Rectal smooth muscle tissue (tissue), 1 donor: ENCODE results near the gene RPA3.

Source experiments
- H3K27ac ChIP-seq: one replicate; pipeline ENCODE4 v1.7.0; 2013; ENCODE audit warnings: low read depth, low read length, inconsistent platforms
- H3K27me3 ChIP-seq: one replicate; pipeline ENCODE4 v1.7.0; 2013; ENCODE audit warnings: low read length; ENCODE audit not compliant: control insufficient read depth, insufficient read depth
- H3K36me3 ChIP-seq: one replicate; pipeline ENCODE4 v1.7.0; 2013; ENCODE audit warnings: low read length; ENCODE audit not compliant: control insufficient read depth, insufficient read depth
- H3K4me1 ChIP-seq: one replicate; pipeline ENCODE4 v1.7.0; 2013; ENCODE audit warnings: low read length; ENCODE audit not compliant: control insufficient read depth, insufficient read depth
- H3K4me3 ChIP-seq: one replicate; pipeline ENCODE4 v1.7.0; 2013; ENCODE audit warnings: low read length
- H3K9ac ChIP-seq: one replicate; pipeline ENCODE4 v1.7.0; 2013; ENCODE audit warnings: low read length

Gene RPA3

DNA sequence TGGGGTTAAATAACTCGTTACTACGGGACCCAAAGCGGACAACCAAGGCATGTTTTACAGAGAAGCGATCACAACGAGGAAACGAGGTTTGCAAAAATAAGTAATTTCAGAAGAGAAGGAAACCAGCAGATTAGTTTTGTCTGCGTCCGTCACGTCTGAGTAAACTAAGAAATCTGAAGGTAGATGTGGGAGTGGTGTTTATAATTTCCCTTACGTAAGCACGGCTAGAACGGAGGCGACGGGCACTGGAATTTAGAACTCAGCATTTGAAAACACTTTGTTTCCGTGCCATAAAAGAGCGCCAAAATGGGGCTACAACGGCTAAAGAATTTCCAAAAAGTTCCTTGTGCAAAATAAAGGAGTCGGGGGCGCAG, 78.6 kb downstream of the RPA3 start:
- H3K4me1 ChIP-seq: peaks cover 5% of the 10 kb centered on the region
- H3K27ac ChIP-seq: peak overlapping the region; percentile 68
- H3K27me3 ChIP-seq: no peaks in the 10 kb centered on the region
- peak overlapping the region; percentile 83 for H3K4me3 ChIP-seq
- H3K36me3 ChIP-seq: peaks cover 2% of the 10 kb centered on the region
- H3K9ac ChIP-seq: peak overlapping the region; percentile 71

DNA sequence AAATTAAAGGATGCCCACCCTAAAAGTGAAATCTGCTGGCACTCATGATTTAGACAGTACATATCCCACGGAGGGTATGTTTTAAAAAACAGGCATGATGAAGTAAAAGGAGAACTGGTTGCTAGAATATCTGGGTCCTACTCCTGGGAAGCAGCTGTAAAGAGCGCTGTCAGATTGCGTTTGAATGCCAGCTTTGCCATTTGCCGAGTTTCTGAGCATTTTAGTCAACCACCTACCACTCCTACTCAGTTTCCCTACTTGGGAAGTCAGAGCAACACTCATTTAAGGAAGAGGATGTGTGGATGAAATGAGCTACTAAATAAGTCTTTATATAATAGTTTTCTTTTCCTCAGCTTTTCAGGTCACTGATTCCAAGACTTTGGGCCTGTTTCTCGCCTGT, 79.0 kb downstream of the RPA3 start:
- peak overlapping the region; percentile 83 for H3K4me3 ChIP-seq
- peaks cover 2% of the 10 kb centered on the region for H3K36me3 ChIP-seq
- H3K9ac ChIP-seq: peak overlapping the region; percentile 22
- H3K27ac ChIP-seq: peak overlapping the region; percentile 68
- H3K4me1 ChIP-seq: peaks cover 5% of the 10 kb centered on the region
- H3K27me3 ChIP-seq: no peaks in the 10 kb centered on the region

DNA sequence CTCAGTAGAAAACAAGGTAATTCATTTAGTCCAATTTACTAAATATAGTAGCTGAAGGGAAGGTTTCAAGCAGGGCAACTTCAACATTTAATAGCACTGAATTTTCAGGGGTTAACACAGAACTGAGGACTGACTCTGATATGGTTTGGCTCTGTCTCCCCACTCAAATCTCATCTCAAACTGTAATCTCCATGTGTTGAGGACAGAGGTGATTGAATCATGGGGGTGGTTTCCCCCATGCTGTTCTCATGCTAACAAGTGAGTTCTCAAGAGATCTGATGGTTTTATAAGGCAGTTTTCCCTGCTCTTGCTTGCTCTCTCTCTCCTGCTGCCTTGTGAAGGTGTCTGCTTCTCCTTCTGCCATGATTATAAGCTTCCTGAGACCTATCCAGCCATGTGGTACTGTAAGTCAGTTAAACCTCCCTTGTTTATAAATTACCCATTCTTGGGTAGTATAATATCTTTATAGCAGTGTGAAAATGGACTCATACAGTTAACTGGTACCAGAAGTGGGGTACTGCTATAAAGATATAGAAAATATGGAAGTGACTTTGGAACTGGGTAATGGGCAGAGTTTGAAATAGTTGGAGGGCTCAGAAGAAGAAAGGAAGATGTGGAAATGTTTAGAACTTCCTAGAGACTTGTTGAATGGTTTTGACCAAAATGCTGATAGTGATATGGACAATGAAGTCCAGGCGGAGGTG, 87.6 kb downstream of the RPA3 start:
- no peak overlapping the region for H3K9ac ChIP-seq
- H3K4me3 ChIP-seq: no peak overlapping the region
- no peaks in the 10 kb centered on the region for H3K4me1 ChIP-seq
- H3K27ac ChIP-seq: no peak overlapping the region
- peaks cover 2% of the 10 kb centered on the region for H3K36me3 ChIP-seq
- H3K27me3 ChIP-seq: no peaks in the 10 kb centered on the region

DNA sequence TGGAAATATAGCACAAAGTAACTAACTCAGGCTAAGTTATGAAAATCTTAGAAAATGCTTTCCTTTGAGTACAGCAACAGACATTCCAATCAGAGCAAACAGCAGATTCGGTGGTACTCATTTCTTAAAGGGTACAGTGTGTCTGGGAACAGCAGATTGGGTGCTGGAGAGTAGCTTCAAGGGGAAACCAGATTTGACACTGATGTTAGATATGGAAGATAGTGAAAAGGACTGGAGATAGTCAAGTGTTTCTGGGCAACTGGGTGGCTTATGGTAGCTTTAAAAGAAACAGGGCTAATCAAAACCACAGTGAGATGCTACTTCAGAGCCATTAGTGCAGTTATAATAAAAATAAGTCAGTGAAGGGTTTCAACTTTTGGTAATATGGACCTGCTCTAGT, 89.9 kb downstream of the RPA3 start:
- Histone ChIP-seq H3K9ac (no peak overlapping the region), H3K4me3 (no peak overlapping the region), H3K27ac (no peak overlapping the region), H3K27me3 (no peaks in the 10 kb centered on the region), H3K36me3 (no peaks in the 10 kb centered on the region), H3K4me1 (no peaks in the 10 kb centered on the region)

DNA sequence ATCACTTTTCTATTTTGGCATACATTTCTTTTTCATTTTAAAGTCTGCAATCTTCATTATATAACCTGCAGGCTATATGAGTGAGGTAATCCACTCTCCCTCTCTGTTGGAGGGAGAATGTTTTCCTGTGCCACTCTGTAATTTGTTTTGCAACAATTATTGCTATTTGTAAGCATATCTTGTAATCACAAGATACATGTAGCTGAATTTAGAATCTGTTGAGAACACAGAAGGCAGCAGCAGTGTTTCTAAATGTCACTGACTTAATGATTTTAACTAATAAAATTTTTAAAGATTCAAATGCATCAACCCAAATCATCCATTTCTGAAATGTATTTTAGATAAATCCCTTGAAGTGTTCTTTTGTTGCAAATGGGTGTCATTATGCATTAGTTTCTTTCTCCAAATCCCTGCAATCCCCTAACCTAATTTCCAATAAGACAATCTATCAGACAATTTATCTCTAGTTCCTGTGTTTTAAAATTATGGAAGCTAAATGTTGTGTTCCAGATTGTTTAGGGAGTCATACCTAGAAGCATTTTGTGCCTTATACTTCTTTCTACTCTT, 97.7 kb downstream of the RPA3 start:
- Histone ChIP-seq H3K9ac (no peak overlapping the region), H3K27me3 (no peaks in the 10 kb centered on the region), H3K4me1 (no peaks in the 10 kb centered on the region), H3K27ac (no peak overlapping the region), H3K36me3 (no peaks in the 10 kb centered on the region), H3K4me3 (no peak overlapping the region)

DNA sequence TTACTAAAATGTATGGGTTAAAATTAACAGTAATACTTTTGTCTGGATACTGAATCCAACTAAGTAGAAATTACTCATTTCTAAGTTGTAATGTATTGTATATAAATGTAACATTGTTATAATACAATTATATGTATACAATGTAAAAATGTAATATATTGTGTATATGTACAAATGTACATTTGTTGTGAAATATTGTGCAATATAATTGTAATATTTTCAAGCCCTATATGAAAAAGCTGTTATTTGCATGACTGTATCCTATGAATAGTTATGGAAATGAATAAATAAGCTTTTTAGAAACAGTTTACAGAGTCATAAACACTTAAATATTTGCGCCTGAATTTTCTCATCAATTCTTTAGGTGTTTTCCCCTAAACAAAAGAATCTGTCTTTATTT, 98.2 kb downstream of the RPA3 start:
- no peak overlapping the region for H3K9ac ChIP-seq
- H3K36me3 ChIP-seq: no peaks in the 10 kb centered on the region
- H3K4me3 ChIP-seq: no peak overlapping the region
- no peak overlapping the region for H3K27ac ChIP-seq
- no peaks in the 10 kb centered on the region for H3K4me1 ChIP-seq
- no peaks in the 10 kb centered on the region for H3K27me3 ChIP-seq

DNA sequence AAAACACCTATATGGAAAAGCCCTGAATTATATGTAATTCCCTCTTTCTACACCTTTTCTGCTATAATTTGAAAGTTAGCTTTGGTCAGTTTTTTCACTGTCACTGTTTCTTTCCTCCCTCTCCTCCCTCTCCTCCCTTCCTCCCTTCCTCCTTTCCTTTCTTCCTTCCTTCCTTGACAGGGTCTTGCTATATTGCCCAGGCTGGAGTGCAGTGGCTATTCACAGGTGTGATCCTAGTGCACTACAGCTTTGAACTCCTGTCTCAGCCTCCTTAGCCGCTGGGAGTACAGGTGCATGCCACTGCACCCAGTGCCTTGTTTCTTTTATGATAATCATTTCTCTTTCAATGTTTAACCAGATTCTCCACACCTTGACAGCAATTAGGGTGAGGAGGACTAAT, 100.0 kb downstream of the RPA3 start:
- Histone ChIP-seq H3K36me3 (no peaks in the 10 kb centered on the region), H3K9ac (no peak overlapping the region), H3K27me3 (no peaks in the 10 kb centered on the region), H3K27ac (no peak overlapping the region), H3K4me1 (no peaks in the 10 kb centered on the region), H3K4me3 (no peak overlapping the region)

DNA sequence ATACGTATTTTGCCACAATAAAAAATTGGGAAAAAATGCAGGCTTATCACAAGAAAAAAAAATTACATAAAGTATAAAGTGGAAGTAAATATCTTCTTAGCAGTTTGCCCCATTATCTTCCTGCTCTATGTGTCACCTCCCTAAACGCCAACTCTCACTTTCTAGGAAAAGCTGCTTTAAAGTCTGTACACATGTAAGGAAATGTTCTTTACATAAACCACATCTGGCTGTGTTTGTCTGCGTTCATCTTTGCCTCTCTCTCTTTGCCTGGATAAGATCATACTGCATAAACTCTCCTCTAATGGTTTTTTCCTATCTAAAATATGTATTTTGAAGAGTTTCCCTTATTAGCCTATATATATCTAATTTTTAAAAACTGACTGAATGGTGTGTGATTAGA, 100.9 kb downstream of the RPA3 start:
- Histone ChIP-seq H3K36me3 (no peaks in the 10 kb centered on the region), H3K27me3 (no peaks in the 10 kb centered on the region), H3K4me3 (no peak overlapping the region), H3K4me1 (no peaks in the 10 kb centered on the region), H3K27ac (no peak overlapping the region), H3K9ac (no peak overlapping the region)

DNA sequence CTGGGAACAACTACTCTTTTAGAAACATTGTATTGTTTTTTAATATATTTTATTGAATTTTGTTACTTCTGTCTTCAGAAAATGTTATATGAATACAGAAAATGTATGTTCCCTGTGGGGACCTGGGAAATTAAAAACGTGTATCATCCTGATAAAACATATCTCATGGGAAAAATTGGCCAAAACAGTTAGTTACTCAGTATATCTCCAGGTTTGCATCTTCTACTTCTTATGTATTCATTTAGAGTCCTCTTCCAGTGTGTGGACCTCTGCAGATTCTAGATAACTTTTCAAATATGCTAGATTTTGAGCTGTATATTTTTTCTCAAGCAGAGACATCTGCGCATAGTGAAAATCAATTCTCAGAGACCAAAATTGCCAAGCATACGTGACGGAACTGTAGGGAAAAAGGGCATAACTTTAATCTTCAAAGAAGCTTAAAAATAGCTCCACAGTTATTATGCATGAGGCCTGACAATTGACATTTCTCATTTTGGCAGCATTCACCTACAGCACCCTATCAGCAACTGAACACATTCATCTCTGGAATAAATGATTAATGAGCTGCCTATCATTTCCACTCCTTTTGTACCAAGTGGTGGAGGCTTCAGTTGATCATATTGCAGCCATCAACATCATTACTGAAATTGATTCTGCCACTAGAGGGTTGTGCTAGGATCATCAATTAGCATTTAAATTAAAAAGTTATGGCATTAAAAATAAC, 104.2 kb downstream of the RPA3 start:
- no peak overlapping the region for H3K4me3 ChIP-seq
- H3K27me3 ChIP-seq: no peaks in the 10 kb centered on the region
- no peaks in the 10 kb centered on the region for H3K36me3 ChIP-seq
- no peak overlapping the region for H3K27ac ChIP-seq
- no peaks in the 10 kb centered on the region for H3K4me1 ChIP-seq
- no peak overlapping the region for H3K9ac ChIP-seq

DNA sequence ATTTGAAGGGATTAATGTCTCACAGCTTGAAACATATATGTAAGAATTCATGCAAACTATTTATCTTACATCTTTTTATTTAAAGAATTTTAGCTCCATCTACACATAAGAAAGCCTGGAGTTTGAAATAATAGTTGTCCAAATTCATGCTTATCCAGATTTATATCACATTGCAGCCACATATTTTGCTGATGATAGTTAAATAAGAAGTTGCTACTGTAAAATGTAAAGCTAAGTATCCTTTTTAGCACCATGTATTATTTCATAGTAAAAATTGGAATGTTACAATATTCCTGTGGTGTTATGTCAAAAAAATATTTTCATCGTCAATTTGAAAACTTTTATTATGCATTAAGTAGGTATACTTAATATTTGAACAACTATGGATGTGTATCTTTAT, 105.2 kb downstream of the RPA3 start:
- no peak overlapping the region for H3K27ac ChIP-seq
- H3K36me3 ChIP-seq: no peaks in the 10 kb centered on the region
- H3K4me3 ChIP-seq: no peak overlapping the region
- no peaks in the 10 kb centered on the region for H3K4me1 ChIP-seq
- H3K27me3 ChIP-seq: no peaks in the 10 kb centered on the region
- H3K9ac ChIP-seq: no peak overlapping the region

DNA sequence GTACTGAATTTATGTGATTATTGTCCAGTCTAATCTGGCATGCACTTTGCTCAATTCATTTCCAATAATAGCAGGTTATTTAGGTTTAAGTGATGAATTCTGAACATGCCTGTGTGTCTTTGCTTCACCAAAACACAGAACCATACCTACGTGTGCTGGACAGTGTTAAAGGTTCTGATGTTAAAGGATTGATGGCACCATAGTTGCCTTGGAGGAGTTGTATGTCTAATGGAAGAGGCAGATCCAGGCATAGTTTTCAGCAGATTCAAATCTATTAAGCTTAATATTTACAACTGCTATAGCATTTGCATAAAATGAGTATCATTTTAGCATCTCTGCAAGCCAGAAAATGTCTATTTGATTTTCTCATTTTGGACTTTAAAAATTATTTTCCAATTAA, 105.9 kb downstream of the RPA3 start:
- Histone ChIP-seq H3K36me3 (no peaks in the 10 kb centered on the region), H3K27ac (no peak overlapping the region), H3K4me1 (no peaks in the 10 kb centered on the region), H3K9ac (no peak overlapping the region), H3K4me3 (no peak overlapping the region), H3K27me3 (no peaks in the 10 kb centered on the region)

DNA sequence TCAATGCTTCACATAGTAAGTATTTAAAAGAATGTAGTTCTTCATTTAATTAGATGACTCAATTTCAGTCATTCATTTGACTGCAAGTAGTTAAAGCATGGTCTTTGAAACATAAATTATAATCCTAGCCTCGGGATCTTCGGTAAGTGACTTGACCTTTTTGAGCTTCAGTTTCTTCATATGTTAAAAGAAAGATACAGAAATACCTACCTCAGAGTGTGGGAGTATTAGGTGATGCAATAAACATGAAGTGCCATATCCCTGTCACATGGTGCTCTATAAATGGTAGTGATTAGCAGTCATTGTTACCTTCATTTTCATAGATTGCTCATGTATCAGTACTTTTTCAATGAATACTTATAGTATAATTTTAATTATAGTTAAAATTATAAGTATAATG, 109.1 kb downstream of the RPA3 start:
- Histone ChIP-seq H3K27me3 (no peaks in the 10 kb centered on the region), H3K4me1 (no peaks in the 10 kb centered on the region), H3K36me3 (peaks cover 3% of the 10 kb centered on the region), H3K9ac (no peak overlapping the region), H3K4me3 (no peak overlapping the region), H3K27ac (no peak overlapping the region)

DNA sequence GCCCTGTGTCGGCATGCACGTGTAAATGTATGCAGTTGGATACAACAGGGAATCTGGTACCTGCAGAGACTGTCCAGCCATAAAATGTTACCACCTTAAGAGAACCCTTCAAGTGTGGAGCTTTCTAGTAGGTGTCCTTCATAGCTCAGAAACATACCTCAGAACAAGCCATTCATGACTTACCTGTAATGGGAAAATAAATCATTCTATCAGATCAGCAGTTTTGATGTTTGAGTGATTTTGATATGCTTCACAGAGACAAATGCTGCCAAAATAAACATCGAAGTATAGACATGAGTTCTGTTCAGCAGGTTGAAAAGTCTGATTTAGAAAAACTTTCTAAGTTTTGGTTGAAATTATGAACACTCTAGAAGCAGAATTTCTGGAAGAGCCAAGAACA, 111.4 kb downstream of the RPA3 start:
- Histone ChIP-seq H3K27me3 (no peaks in the 10 kb centered on the region), H3K9ac (no peak overlapping the region), H3K4me1 (no peaks in the 10 kb centered on the region), H3K27ac (no peak overlapping the region), H3K4me3 (no peak overlapping the region), H3K36me3 (peaks cover 3% of the 10 kb centered on the region)
